Progenitor cell of endocrine pancreas (in vitro differentiated cells): ENCODE measurements around the gene C1QTNF7. TPM values are rescaled to one million over a fixed set of nuclear protein-coding genes. Genes with fewer than 3 reads are reported as not detected.

Experiments
- DNase-seq: peaks from one replicate; pipeline ENCODE4 v3.0.0; 2021; ENCODE audit warnings: low spot score; ENCODE audit not compliant: unreplicated experiment
- H3K27ac Mint-ChIP-seq: 2 replicates; pipeline ENCODE4 v1.8.0; 2021; ENCODE audit warnings: mild to moderate bottlenecking, moderate library complexity, mixed read lengths
- H3K27me3 Mint-ChIP-seq: 2 replicates; pipeline ENCODE4 v1.8.0; 2021; ENCODE audit warnings: mixed read lengths
- H3K36me3 Mint-ChIP-seq: 2 replicates; pipeline ENCODE4 v1.8.0; 2022; ENCODE audit warnings: mixed read lengths; ENCODE audit not compliant: insufficient read depth
- H3K4me1 Mint-ChIP-seq: 2 replicates; pipeline ENCODE4 v1.8.0; 2021; ENCODE audit warnings: low read depth, mixed read lengths
- H3K4me3 Mint-ChIP-seq: 2 replicates; pipeline ENCODE4 v1.8.0; 2021; ENCODE audit warnings: low read depth, mild to moderate bottlenecking, moderate library complexity, mixed read lengths
- H3K9me3 Mint-ChIP-seq: 2 replicates; pipeline ENCODE4 v1.8.0; 2021; ENCODE audit warnings: low read depth, mixed read lengths
- total RNA-seq: library from RNA; stranded (reverse); gene quantifications from 2 replicates; pipeline ENCODE4 v1.2.1, GENCODE V29; 2021
- TF ChIP-seq, protein P1 (sequence below): fragments of 200-600 bp; sonication (generic); IDR thresholded peaks from one replicate; pipeline ENCODE4 v1.5.0; 2021; ENCODE audit warnings: antibody characterized with exemption, mild to moderate bottlenecking; ENCODE audit not compliant: unreplicated experiment

Gene C1QTNF7
- total RNA-seq, 1 donor from 2014 or later = not detected

GRCh38 chr4:15428611-15429010 is 778 bp downstream of the C1QTNF7 start:
- no peak overlapping the region for H3K27ac Mint-ChIP-seq
- no peaks in the 10 kb centered on the region for H3K27me3 Mint-ChIP-seq
- peaks cover 5% of the 10 kb centered on the region for H3K9me3 Mint-ChIP-seq
- H3K4me1 Mint-ChIP-seq = no peaks in the 10 kb centered on the region
- H3K36me3 Mint-ChIP-seq = no peaks in the 10 kb centered on the region
- H3K4me3 Mint-ChIP-seq = no peak overlapping the region
- TF ChIP-seq, protein P1, sequence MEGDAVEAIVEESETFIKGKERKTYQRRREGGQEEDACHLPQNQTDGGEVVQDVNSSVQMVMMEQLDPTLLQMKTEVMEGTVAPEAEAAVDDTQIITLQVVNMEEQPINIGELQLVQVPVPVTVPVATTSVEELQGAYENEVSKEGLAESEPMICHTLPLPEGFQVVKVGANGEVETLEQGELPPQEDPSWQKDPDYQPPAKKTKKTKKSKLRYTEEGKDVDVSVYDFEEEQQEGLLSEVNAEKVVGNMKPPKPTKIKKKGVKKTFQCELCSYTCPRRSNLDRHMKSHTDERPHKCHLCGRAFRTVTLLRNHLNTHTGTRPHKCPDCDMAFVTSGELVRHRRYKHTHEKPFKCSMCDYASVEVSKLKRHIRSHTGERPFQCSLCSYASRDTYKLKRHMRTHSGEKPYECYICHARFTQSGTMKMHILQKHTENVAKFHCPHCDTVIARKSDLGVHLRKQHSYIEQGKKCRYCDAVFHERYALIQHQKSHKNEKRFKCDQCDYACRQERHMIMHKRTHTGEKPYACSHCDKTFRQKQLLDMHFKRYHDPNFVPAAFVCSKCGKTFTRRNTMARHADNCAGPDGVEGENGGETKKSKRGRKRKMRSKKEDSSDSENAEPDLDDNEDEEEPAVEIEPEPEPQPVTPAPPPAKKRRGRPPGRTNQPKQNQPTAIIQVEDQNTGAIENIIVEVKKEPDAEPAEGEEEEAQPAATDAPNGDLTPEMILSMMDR = no peak
- DNase-seq = no peak

- H3K27me3 Mint-ChIP-seq = no peaks in the 10 kb centered on the region
- no peaks in the 10 kb centered on the region for H3K36me3 Mint-ChIP-seq
- peaks cover 5% of the 10 kb centered on the region for H3K9me3 Mint-ChIP-seq
- TF ChIP-seq, protein P1 = no peak
- no peak for DNase-seq
- H3K27ac Mint-ChIP-seq = no peak overlapping the region
- no peak overlapping the region for H3K4me3 Mint-ChIP-seq
- no peaks in the 10 kb centered on the region for H3K4me1 Mint-ChIP-seq
These were observed 6.3 kb downstream of the C1QTNF7 start for GRCh38 chr4:15434091-15434490.

- Mint-ChIP-seq H3K9me3 (peaks cover 5% of the 10 kb centered on the region), H3K4me3 (no peak overlapping the region), H3K36me3 (no peaks in the 10 kb centered on the region), H3K27ac (no peak overlapping the region), H3K27me3 (no peaks in the 10 kb centered on the region), H3K4me1 (no peaks in the 10 kb centered on the region)
- no peak for DNase-seq
- TF ChIP-seq, protein P1 = no peak
These were observed 6.8 kb downstream of the C1QTNF7 start for GRCh38 chr4:15434676-15435075.

- H3K4me1 Mint-ChIP-seq = no peaks in the 10 kb centered on the region
- no peak overlapping the region for H3K27ac Mint-ChIP-seq
- DNase-seq = no peak
- no peaks in the 10 kb centered on the region for H3K36me3 Mint-ChIP-seq
- H3K4me3 Mint-ChIP-seq = no peak overlapping the region
- TF ChIP-seq, protein P1 = no peak
- peaks cover 5% of the 10 kb centered on the region for H3K9me3 Mint-ChIP-seq
- no peaks in the 10 kb centered on the region for H3K27me3 Mint-ChIP-seq
These were observed 8.7 kb downstream of the C1QTNF7 start for GRCh38 chr4:15436513-15436912.

DNA sequence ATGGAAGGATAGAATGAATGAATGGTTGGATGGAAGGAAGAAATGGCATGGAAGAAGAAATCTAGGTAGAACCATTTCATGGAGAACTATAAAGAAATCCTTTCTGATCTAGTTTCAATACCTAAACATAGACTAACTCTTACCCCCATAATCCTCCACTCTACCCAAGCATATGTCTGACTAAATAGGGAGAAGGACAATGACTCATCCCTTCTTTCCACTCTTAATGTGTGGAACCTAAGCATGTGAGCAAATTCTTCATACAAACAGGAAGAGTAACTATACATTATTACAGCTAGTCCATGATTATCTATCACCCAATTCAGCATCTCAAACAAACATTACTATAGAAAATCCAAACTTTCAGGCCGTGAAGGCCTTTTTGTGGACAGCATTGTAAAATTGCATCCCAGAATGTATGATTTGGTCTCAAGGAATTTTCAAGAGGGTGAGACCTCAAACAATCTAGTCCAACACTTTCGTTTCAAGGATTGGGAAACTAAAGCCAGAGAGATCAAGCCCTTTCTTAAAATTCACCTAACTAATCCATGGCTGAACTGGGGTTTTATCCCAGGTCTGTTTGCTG is 11.2 kb downstream of the C1QTNF7 start:
- TF ChIP-seq, protein P1 = no peak
- no peak for DNase-seq
- Mint-ChIP-seq H3K4me1 (no peaks in the 10 kb centered on the region), H3K36me3 (no peaks in the 10 kb centered on the region), H3K27ac (no peak overlapping the region), H3K9me3 (peaks cover 4% of the 10 kb centered on the region), H3K4me3 (no peak overlapping the region), H3K27me3 (no peaks in the 10 kb centered on the region)
